ENCODE results near the gene CDH12.

- TF ChIP-seq CTCF (IDR thresholded peaks at IDR 0.05; ENCODE audit: insufficient read depth, low read length, poor library complexity, severe bottlenecking) (no peak), EZH2phosphoT487 (conservative IDR thresholded peaks at IDR 0.05; ENCODE audit: low read length) (no peak)
Measured at GRCh38 chr5:22238047-22238446, 615.1 kb downstream of the CDH12 start.
